NCI-H146 treated with DMSO at 0.1 percent for 48 hours (cell line): Measurements from ENCODE around the gene COL16A1.

ENCODE experiments used
- DNase-seq: peaks from one replicate; lab custom pipeline; 2025; ENCODE audit not compliant: unreplicated experiment; lab: John Stamatoyannopoulos, UW

COL16A1 gene

GRCh38 chr1:31667065-31667785 is 36.6 kb downstream of the COL16A1 start:
- DNase-seq: no peak

- no peak for DNase-seq
Measured at GRCh38 chr1:31666263-31666963, 37.4 kb downstream of the COL16A1 start.

DNA sequence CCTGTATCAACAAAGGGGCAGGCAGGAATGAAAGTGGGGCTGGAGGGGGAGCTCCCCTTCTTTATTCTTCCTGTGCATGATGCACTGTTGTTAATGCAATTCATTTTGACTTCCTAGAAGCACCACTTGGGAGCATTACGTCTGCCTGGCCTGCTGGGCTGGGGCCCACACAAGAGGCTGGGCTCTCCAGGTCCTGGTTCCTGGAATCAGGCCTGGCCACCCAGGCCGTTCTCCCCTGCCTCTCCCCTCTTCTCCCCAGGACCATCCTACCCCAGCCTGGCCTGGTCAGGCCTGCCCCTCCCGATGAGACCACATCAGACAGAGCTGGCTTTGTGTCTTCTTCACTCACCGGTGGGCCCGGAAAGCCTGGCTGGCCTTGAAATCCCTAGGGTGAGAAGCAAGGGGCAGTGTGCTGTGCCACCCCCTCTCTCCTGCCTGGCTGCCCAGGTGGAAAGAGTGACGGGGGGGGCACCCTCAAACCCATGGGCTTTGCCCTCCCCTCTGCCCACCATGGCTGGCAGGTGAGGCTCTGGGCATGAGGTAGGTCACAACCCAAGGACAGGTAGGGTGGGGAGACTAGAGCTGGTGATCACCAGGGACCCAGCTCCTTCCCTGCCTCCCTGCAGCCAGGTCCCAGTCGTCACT is 38.5 kb downstream of the COL16A1 start:
- DNase-seq: no peak

- no peak for DNase-seq
Measured at GRCh38 chr1:31664528-31664927, 39.3 kb downstream of the COL16A1 start.

DNA sequence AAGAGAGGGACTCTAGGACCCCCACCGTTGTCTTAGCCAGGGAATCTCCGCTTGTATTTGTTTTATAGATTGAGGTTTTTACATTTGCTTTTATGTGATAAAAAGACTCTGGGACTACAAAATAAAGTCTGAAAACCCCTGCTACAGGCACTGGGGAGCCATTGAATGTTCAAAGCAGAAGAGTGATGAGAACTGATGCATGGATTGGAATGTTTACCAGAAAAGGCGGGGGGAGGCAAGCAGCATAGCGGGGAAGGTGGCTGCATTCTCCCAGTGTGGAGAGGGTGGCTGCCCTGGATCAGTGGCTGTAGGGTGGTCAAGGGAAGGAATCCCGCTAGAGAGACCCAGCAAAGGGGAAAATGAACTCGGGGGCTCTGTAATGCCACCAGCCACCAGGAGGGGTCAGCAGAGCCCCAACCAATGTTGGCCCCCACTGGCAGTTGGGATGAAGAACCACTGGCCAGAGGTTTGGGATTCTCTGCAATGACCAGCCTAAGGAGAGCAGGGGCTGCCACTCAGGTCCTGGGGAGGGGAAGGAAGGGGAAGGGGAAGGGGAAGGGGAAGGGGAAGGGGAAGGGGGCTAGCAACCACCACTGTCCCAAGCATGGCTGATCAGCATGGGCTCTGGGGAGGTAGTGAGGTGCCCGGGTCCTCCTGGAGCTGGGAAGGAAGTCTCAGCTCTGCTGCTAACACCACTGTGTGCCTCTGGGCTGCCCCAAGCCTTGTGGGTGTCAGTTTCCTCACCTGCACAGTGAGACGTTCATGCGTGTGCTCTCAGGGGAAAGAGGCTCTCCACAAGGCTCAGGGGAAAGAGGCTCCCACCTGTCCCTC is 40.0 kb downstream of the COL16A1 start:
- no peak for DNase-seq

- DNase-seq: no peak
Measured at GRCh38 chr1:31662463-31662862, 41.4 kb downstream of the COL16A1 start.

DNA sequence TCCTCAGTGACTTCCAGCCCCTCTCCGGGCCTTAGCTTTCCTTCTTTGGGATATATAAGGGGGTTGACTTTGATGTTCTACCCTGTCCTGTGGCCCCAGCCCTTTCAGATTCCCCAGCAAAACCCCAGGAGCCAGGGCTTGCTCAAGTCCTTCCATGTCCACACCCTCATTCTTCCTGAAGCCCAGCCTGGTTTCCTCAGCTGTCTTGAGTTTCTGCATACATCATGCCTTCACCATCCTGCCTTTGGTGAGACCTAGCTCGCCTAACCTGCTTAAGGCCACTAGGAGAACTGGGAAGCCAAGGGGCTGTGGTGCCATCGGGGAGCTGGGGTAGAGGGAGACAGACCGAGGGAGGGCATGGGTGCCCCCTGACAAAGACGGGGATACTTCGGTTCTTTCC is 42.0 kb downstream of the COL16A1 start:
- no peak for DNase-seq

GRCh38 chr1:31660871-31661455 is 42.9 kb downstream of the COL16A1 start:
- DNase-seq: no peak

- no peak for DNase-seq
Measured at GRCh38 chr1:31659889-31660288, 43.9 kb downstream of the COL16A1 start.

DNA sequence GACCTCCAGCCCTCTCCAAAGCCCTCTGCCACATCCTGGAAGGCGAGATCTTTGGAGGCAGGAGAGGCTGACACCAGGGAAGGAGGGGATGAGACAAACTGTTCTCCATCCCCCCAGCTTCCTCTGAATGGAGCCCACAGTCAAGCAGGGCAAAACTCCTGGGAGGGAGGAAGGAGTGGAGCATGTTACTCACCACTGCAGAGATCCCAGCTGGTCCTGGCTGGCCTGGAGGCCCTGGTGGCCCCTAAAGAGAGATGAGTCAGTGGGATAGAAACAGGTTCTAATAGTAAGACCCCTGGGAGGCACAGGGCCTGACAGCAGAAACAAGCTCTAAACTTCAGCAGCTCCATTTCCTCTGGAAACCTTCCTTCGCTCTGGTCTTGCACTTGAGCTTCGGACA is 45.1 kb downstream of the COL16A1 start:
- no peak for DNase-seq

DNA sequence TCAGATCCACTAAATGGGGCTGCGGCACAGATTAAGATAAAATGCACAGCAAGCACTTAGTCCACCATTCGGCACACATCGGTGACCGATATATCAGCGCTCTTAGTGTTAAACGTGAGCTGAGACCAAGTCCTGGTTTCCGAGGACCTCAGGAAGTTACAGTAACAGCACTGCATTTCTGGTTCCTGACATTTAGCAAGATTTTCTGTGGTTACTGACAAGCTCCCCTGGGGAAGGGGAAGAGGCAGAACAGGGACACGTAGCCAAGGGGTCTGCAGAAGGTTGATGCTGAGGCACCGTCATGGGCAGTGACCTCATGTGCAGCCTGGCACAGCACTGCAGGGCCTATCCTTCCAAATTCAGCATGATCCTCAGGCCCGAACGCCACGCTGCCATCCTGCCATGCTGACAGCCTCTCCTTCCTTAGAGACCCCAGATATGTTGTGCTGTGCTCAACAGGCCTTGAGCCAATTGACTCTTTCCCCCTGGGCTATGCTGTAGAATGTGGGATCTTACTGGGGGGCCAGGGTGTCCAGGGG is 45.8 kb downstream of the COL16A1 start:
- no peak for DNase-seq

- DNase-seq: no peak
Measured at GRCh38 chr1:31657020-31657804, 46.6 kb downstream of the COL16A1 start.

- DNase-seq: no peak
Measured at GRCh38 chr1:31655756-31656155, 48.1 kb downstream of the COL16A1 start.

GRCh38 chr1:31655104-31655503 is 48.7 kb downstream of the COL16A1 start:
- DNase-seq: no peak

- DNase-seq: no peak
Measured at GRCh38 chr1:31654474-31654776, 49.4 kb downstream of the COL16A1 start.

- no peak for DNase-seq
Measured at GRCh38 chr1:31653717-31654473, 49.9 kb downstream of the COL16A1 start.

- DNase-seq: no peak
Measured at GRCh38 chr1:31652891-31653499, 50.8 kb downstream of the COL16A1 start.

- no peak for DNase-seq
Measured at GRCh38 chr1:31651766-31652165, 52.1 kb downstream of the COL16A1 start.

DNA sequence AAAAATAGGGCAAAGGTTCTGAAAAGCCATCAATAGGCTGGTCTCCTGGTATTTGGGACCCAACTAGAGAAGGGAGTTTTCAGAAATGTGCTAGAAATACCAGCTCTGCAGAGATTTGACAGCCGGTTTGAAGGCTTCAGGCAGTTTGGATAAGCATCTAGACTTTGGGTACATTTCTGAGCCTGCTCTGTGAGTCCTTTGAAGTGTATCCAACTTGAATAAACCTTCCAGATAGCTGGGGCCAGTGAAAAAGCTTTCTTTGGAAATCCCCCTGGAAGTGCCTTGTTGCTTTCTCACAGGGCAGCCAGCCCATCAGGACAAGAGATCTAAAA is 52.8 kb downstream of the COL16A1 start:
- DNase-seq: no peak
